ENCODE data around the gene APLNR. TPM values are rescaled to one million over a fixed set of nuclear protein-coding genes. Genes with fewer than 3 reads are reported as not detected.

Gene APLNR
- polyA plus RNA-seq, 1 donor (not counting 4 experiments of a cell fraction or from before 2014, with no cell fraction given) = not detected

GRCh38 chr11:57240757-57241156 lies 3.7 kb upstream of the APLNR start:
- no peak overlapping the region for H3K27ac ChIP-seq (ENCODE audit: control insufficient read depth, insufficient read depth, low read length)
- no peak overlapping the region for H3K4me3 ChIP-seq (ENCODE audit: control insufficient read depth in 2 of 3, extremely low read depth in 1 of 3, insufficient read depth in 2 of 3, low read depth in 1 of 3, low read length in 3 of 3)
- H3K4me1 ChIP-seq (ENCODE audit: control insufficient read depth, extremely low read depth, insufficient read depth, low read length) = no peaks in the 10 kb centered on the region
- dilution Hi-C loops (cut with MboI; ENCODE audit: extremely low pct_ligation_motif_present, low sequenced_read_pairs) = no loop called here
- no peaks in the 10 kb centered on the region for H3K27me3 ChIP-seq (ENCODE audit: control insufficient read depth, extremely low read depth, insufficient read depth, low read length)
- no peaks in the 10 kb centered on the region for H4K20me1 ChIP-seq (ENCODE audit: control insufficient read depth, extremely low read depth, insufficient read depth, low read length)
- no peaks in the 10 kb centered on the region for H3K9me3 ChIP-seq (ENCODE audit: control insufficient read depth, low read depth, low read length)
- H3K9ac ChIP-seq (ENCODE audit: control insufficient read depth, extremely low read depth, insufficient read depth, low read length) = no peak overlapping the region
- H3K36me3 ChIP-seq (ENCODE audit: control insufficient read depth in 2 of 2, extremely low read depth in 1 of 2, insufficient read depth in 2 of 2, low read length in 2 of 2) = no peaks in the 10 kb centered on the region
- no peak for FAIRE-seq
- no peak overlapping the region for H3K4me2 ChIP-seq (ENCODE audit: control insufficient read depth, extremely low read depth, insufficient read depth, low read depth, low read length)
- H2AFZ ChIP-seq (ENCODE audit: control insufficient read depth, low read length) = no peak overlapping the region
- TF ChIP-seq CTCF (optimal IDR thresholded peaks at IDR 0.05 in 1 of 3, IDR thresholded peaks at IDR 0.05 in 1 of 3, conservative IDR thresholded peaks at IDR 0.05 in 1 of 3; ENCODE audit: extremely low read depth in 1 of 3, insufficient read depth in 2 of 3, low read length in 3 of 3) (no peak), EZH2 (IDR thresholded peaks at IDR 0.05; ENCODE audit: low read length) (no peak)
- no peak for DNase-seq (ENCODE audit: low read depth, low spot score)
- H3K79me2 ChIP-seq (ENCODE audit: control insufficient read depth, insufficient read depth, low read length) = no peaks in the 10 kb centered on the region
- no peaks in the 10 kb centered on the region for H3K9me1 ChIP-seq (ENCODE audit: control insufficient read depth, extremely low read depth, insufficient read depth, low read length)

GRCh38 chr11:57240007-57240406 lies 3.0 kb upstream of the APLNR start:
- H3K4me1 ChIP-seq (ENCODE audit: control insufficient read depth, extremely low read depth, insufficient read depth, low read length) = no peaks in the 10 kb centered on the region
- no peaks in the 10 kb centered on the region for H4K20me1 ChIP-seq (ENCODE audit: control insufficient read depth, extremely low read depth, insufficient read depth, low read length)
- H3K9me1 ChIP-seq (ENCODE audit: control insufficient read depth, extremely low read depth, insufficient read depth, low read length) = no peaks in the 10 kb centered on the region
- no peak overlapping the region for H3K9ac ChIP-seq (ENCODE audit: control insufficient read depth, extremely low read depth, insufficient read depth, low read length)
- H3K79me2 ChIP-seq (ENCODE audit: control insufficient read depth, insufficient read depth, low read length) = no peaks in the 10 kb centered on the region
- H2AFZ ChIP-seq (ENCODE audit: control insufficient read depth, low read length) = no peak overlapping the region
- no peak overlapping the region for H3K4me2 ChIP-seq (ENCODE audit: control insufficient read depth, extremely low read depth, insufficient read depth, low read depth, low read length)
- no peak overlapping the region for H3K4me3 ChIP-seq (ENCODE audit: control insufficient read depth in 2 of 3, extremely low read depth in 1 of 3, insufficient read depth in 2 of 3, low read depth in 1 of 3, low read length in 3 of 3)
- dilution Hi-C loops (cut with MboI; ENCODE audit: extremely low pct_ligation_motif_present, low sequenced_read_pairs) = no loop called here
- no peak overlapping the region for H3K27ac ChIP-seq (ENCODE audit: control insufficient read depth, insufficient read depth, low read length)
- no peak for TF ChIP-seq CTCF (optimal IDR thresholded peaks at IDR 0.05 in 1 of 3, IDR thresholded peaks at IDR 0.05 in 1 of 3, conservative IDR thresholded peaks at IDR 0.05 in 1 of 3; ENCODE audit: extremely low read depth in 1 of 3, insufficient read depth in 2 of 3, low read length in 3 of 3)
- no peak for TF ChIP-seq EZH2 (IDR thresholded peaks at IDR 0.05; ENCODE audit: low read length)
- no peaks in the 10 kb centered on the region for H3K36me3 ChIP-seq (ENCODE audit: control insufficient read depth in 2 of 2, extremely low read depth in 1 of 2, insufficient read depth in 2 of 2, low read length in 2 of 2)
- FAIRE-seq (no peak), DNase-seq (ENCODE audit: low read depth, low spot score) (no peak)
- peaks cover 5% of the 10 kb centered on the region for H3K27me3 ChIP-seq (ENCODE audit: control insufficient read depth, extremely low read depth, insufficient read depth, low read length)
- no peaks in the 10 kb centered on the region for H3K9me3 ChIP-seq (ENCODE audit: control insufficient read depth, low read depth, low read length)
